A549 (cell line): ENCODE data around the gene HS3ST4. TPM values are rescaled to one million over a fixed set of nuclear protein-coding genes. Genes with fewer than 3 reads are reported as not detected.
A peak's percentile ranks its signal among the peaks of the same experiment; 100 is the strongest.

ENCODE experiments used
- ATAC-seq, 2 experiments: fragments of 200-7000 bp in 1 of 2; fragments of >200 bp in 1 of 2; cut with Nextera tagmentation in 1 of 2; cut with Tn5 transposase in 1 of 2; 3 replicates each; pipeline versions ENCODE4 v1.8.0 to v1.9.1; 2018 to 2020; ENCODE audit warnings: mild to moderate bottlenecking in 1 of 2, moderate library complexity in 1 of 2
- CTCF ChIA-PET: fragments of 300-600 bp; sonication (Branson Sonifier 250); formaldehyde crosslinking; extraction: SDS; loops from one replicate; lab custom pipeline; 2021; ENCODE audit warnings: antibody characterized with exemption, inconsistent platforms; lab: Yijun Ruan, JAX
- POLR2A ChIA-PET: fragments of 350-600 bp; formaldehyde crosslinking; extraction: SDS; loops from one replicate; lab custom pipeline; 2021; ENCODE audit warnings: antibody characterized with exemption, inconsistent platforms; lab: Yijun Ruan, JAX
- DNase-seq, 2 experiments: peaks; one replicate each; pipeline versions ENCODE4 v3.0.0 to v3.0.0-alpha.2; 2011 to 2016; ENCODE audit warnings: low read depth in 1 of 2, low spot score in 1 of 2
- FAIRE-seq: peaks from 2 replicates; lab custom pipeline; 2011; peaks lifted over from hg19 to GRCh38; lab: Jason Lieb, UNC
- H3K27ac ChIP-seq, 2 experiments: fragments of >200 bp; sonication (Bioruptor Twin); formaldehyde crosslinking; 3 replicates each; pipeline ENCODE4 v1.5.1; 2016 to 2017
- H3K4me1 ChIP-seq: fragments of >200 bp; sonication (Bioruptor Twin); formaldehyde crosslinking; 3 replicates; pipeline ENCODE4 v1.6.1; 2016
- H3K4me2 ChIP-seq: fragments of >200 bp; sonication (Bioruptor Twin); formaldehyde crosslinking; 3 replicates; pipeline ENCODE4 v1.6.1; 2016
- H3K4me3 ChIP-seq: fragments of >200 bp; sonication (Bioruptor Twin); formaldehyde crosslinking; 3 replicates; pipeline ENCODE4 v1.5.1; 2016
- H3K9me3 ChIP-seq: fragments of >200 bp; sonication (Bioruptor Twin); formaldehyde crosslinking; 3 replicates; pipeline ENCODE4 v1.6.1; 2016
- BHLHE40 ChIP-seq: IDR thresholded peaks from 2 replicates; pipeline ENCODE4 v1.6.1; 2012; ENCODE audit warnings: low read depth, low read length, inconsistent platforms
- CEBPB ChIP-seq, 2 experiments: fragments of >200 bp in 1 of 2; sonication (Bioruptor Twin) in 1 of 2; formaldehyde crosslinking in 1 of 2; IDR thresholded peaks; 2 replicates each; pipeline ENCODE4 v1.6.1; 2012 to 2016
- EHF ChIP-seq: fragments of 250-450 bp; sonication (Bioruptor Pico); IDR thresholded peaks from 2 replicates; pipeline ENCODE4 v1.5.0; 2020; ENCODE audit warnings: mild to moderate bottlenecking
- EP300 ChIP-seq, 2 experiments: fragments of >200 bp; sonication (Bioruptor Twin); formaldehyde crosslinking; IDR thresholded peaks; 2 replicates in 1 of 2; 3 replicates in 1 of 2; pipeline ENCODE4 v1.6.1; 2016 to 2017
- FOSL2 ChIP-seq, 2 experiments: fragments of 450-650 bp in 1 of 2; fragments of >200 bp in 1 of 2; sonication (Bioruptor Twin) in 1 of 2; formaldehyde crosslinking; IDR thresholded peaks; 2 replicates each; pipeline versions ENCODE4 v1.5.0 to v1.6.1; 2016 to 2020; ENCODE audit warnings: mild to moderate bottlenecking in 1 of 2, moderate library complexity in 1 of 2
- FOXS1 ChIP-seq: fragments of 250-450 bp; sonication (Bioruptor Pico); IDR thresholded peaks from 2 replicates; pipeline ENCODE4 v1.5.0; 2020; ENCODE audit warnings: mild to moderate bottlenecking, moderate library complexity
- GATA3 ChIP-seq: IDR thresholded peaks from 2 replicates; pipeline ENCODE4 v1.6.1; 2012; ENCODE audit warnings: borderline replicate concordance
- HDAC2 ChIP-seq: fragments of 200-600 bp; sonication (generic); IDR thresholded peaks from 2 replicates; pipeline ENCODE4 v1.6.1; 2016
- HEYL ChIP-seq: fragments of 250-450 bp; sonication (Bioruptor Pico); IDR thresholded peaks from 2 replicates; pipeline ENCODE4 v1.8.0; 2021; ENCODE audit warnings: mild to moderate bottlenecking, moderate library complexity
- HOXA7 ChIP-seq: fragments of 250-450 bp; sonication (Bioruptor Pico); IDR thresholded peaks from 2 replicates; pipeline ENCODE4 v1.5.0; 2020; ENCODE audit warnings: mild to moderate bottlenecking, moderate library complexity
- JUNB ChIP-seq: fragments of >200 bp; sonication (Bioruptor Twin); formaldehyde crosslinking; IDR thresholded peaks from 2 replicates; pipeline ENCODE4 v1.6.1; 2016
- MAZ ChIP-seq: fragments of 150-350 bp; IDR thresholded peaks from 2 replicates; pipeline ENCODE4 v1.6.1; 2014; ENCODE audit warnings: antibody characterized with exemption, low read depth, low read length, borderline replicate concordance
- NR3C1 ChIP-seq: fragments of >200 bp; sonication (Bioruptor Twin); formaldehyde crosslinking; IDR thresholded peaks from 3 replicates; pipeline ENCODE4 v1.6.1; 2017
- RARB ChIP-seq: fragments of 250-450 bp; sonication (Bioruptor Pico); IDR thresholded peaks from 2 replicates; pipeline ENCODE4 v1.8.0; 2021; ENCODE audit warnings: mild to moderate bottlenecking, moderate library complexity
- SMC3 ChIP-seq: fragments of >200 bp; sonication (Bioruptor Twin); formaldehyde crosslinking; IDR thresholded peaks from 3 replicates; pipeline ENCODE4 v1.6.1; 2018; ENCODE audit warnings: inconsistent platforms
- ZFP36 ChIP-seq: fragments of 450-650 bp; IDR thresholded peaks from 2 replicates; pipeline ENCODE4 v1.6.1; 2014; ENCODE audit warnings: borderline replicate concordance; ENCODE audit not compliant: partially characterized antibody
- ZNF302 ChIP-seq: fragments of 250-450 bp; sonication (Bioruptor Pico); IDR thresholded peaks from 2 replicates; pipeline ENCODE4 v1.9.0; 2021; ENCODE audit warnings: inconsistent platforms, mild to moderate bottlenecking, moderate library complexity
- WGBS: methylation state at CpG from one replicate; pipeline ENCODE4 v1.1.6; 2017; ENCODE audit errors: missing lambda C conversion rate; 5-methylcytosine and 5-hydroxymethylcytosine counted together
- polyA plus RNA-seq, 4 experiments: library from polyadenylated mRNA; depleted of rRNA in 3 of 4; stranded (reverse); fragments of >200 nt; fragmentation: RNase III in 1 of 4; extraction: RNeasy Plus Mini Kit Qiagen cat#74134 plus additional on column Dnase treatment in 1 of 4; gene quantifications; 2 replicates in 3 of 4; 3 replicates in 1 of 4; pipeline ENCODE4 v1.2.3, GENCODE V29; 2011 to 2017
- TF ChIP-seq, protein P1 (sequence below): IDR thresholded peaks from 2 replicates; pipeline ENCODE4 v1.6.1; 2012
- TF ChIP-seq, protein P2 (sequence below): IDR thresholded peaks from 2 replicates; pipeline ENCODE4 v1.6.1; 2012
- TF ChIP-seq, protein P3 (sequence below): IDR thresholded peaks from 2 replicates; pipeline ENCODE4 v1.6.1; 2012; ENCODE audit warnings: low read depth, borderline replicate concordance
- TF ChIP-seq, protein P4 (sequence below): fragments of 250-450 bp; sonication (Bioruptor Pico); IDR thresholded peaks from 2 replicates; pipeline ENCODE4 v1.5.0; 2020; ENCODE audit warnings: low read depth, mild to moderate bottlenecking, moderate library complexity

Gene HS3ST4
- polyA plus RNA-seq, 2 of the 4 experiments (the other 2 are of a cell fraction): not detected

DNA sequence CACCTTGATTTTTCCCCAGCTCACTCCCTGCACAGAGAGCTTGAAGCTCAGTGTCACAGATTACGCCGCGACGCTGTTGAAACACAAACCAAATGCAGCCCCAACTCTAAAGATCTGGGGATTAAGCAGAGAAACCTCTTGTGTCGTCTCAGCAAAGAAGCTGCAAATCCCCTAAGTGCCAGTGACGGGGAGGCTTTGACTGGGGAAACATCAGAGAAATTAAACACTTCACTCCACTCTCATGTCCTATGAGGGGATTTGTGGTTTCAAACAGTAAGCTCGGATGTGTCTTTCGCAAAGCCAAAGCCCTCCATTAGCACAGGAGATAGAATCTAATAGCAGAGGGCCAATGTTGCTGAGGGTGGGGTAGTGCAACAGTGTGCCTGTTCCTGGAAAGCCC is 233.7 kb downstream of the HS3ST4 start (continued):
- TF ChIP-seq EP300 (IDR thresholded peaks at IDR 0.05) (no peak), ZFP36 (no peak), NR3C1 (no peak)

DNA sequence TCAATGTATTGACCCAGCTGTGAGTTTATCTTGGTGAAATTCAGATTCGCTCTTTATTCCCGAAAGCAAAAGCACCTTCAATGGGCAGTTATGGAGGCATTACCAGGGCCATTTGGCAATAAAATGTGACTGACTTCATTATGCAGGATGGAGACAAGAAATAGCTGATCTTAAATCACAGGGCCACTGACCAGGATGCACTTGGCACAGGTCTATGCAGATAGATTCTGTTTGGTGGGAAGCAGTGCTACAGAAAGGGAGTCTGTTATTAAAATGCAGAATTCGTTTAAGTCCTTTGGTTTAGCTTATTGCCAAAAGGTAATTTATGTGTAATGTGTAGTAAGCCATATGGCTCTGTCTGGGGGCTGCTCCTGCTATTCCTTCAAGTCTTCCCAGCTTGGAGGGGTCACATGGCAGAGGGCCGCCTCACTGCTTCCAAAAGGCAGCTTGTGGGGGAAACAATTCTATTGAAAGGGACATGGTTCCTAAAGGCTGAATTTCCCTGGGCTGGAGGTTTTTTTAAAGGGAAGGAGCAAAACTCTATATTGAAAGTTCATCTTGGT is 239.8 kb downstream of the HS3ST4 start:
- DNase-seq (no peak), FAIRE-seq (no peak), ATAC-seq (no peak)
- ChIA-PET POLR2A (no interaction called here), CTCF (interaction anchor here (0.6 to 0.8 kb wide), 3 partner anchors 9 to 223 kb away, joined by 3 to 4 read pairs (median 3); no protein-coding TSS in a partner anchor)
- no peak overlapping the region for H3K4me3 ChIP-seq
- no peak overlapping the region for H3K4me2 ChIP-seq
- H3K9me3 ChIP-seq: no peaks in the 10 kb centered on the region; the same call in 2 of the 3 replicates
- 46% methylated on average over 4 of the region's 4 CpGs for WGBS
- H3K4me1 ChIP-seq: no peaks in the 10 kb centered on the region
- H3K27ac ChIP-seq: no peak overlapping the region
- TF ChIP-seq SMC3: no peak
- no peak for TF ChIP-seq FOSL2 (IDR thresholded peaks at IDR 0.05)
- TF ChIP-seq FOSL2 (CRISPR knock-in tag; IDR thresholded peaks at IDR 0.05): no peak
- no peak for TF ChIP-seq ZFP36
- TF ChIP-seq, protein P1, sequence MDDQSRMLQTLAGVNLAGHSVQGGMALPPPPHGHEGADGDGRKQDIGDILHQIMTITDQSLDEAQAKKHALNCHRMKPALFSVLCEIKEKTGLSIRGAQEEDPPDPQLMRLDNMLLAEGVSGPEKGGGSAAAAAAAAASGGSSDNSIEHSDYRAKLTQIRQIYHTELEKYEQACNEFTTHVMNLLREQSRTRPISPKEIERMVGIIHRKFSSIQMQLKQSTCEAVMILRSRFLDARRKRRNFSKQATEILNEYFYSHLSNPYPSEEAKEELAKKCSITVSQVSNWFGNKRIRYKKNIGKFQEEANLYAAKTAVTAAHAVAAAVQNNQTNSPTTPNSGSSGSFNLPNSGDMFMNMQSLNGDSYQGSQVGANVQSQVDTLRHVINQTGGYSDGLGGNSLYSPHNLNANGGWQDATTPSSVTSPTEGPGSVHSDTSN: no peak
- no peak for TF ChIP-seq HOXA7
- TF ChIP-seq, protein P2, sequence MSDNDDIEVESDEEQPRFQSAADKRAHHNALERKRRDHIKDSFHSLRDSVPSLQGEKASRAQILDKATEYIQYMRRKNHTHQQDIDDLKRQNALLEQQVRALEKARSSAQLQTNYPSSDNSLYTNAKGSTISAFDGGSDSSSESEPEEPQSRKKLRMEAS: no peak

DNA sequence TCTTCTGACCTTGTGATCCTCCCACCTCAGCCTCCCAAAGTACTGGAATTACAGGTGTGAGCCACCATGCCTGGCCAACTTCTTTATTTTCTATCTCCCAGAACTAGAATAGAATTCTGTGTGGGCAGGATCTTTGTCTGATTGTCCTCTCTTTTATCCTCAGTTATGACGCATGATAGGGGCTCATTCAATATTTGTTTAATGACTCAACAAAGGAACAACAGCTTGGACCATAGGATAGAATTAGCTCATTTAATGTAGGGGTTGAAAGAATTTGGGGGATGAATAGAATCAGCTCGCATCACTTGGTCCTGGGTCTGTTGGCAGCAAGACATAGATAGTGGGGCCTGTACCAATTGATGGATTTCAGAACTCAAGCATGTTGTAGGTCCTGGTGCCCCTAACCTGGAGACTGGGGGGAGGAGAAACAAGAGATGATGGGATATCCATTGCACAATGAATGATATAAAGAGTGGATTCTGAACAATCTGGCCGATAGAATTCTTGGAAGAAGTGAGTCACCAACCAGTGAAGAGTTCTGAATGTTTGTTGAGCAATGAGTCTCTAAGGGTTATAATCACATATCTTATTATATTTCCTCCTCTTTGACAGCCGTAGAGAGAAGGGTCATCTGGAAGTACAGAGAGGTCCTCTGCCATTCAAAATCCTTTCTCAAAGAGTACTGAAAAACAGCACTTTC is 250.2 kb downstream of the HS3ST4 start:
- Histone ChIP-seq H3K4me1 (no peaks in the 10 kb centered on the region), H3K4me2 (0 out of 3 replicates have a peak overlapping the region, but pooled peaks have one; percentile 19), H3K4me3 (no peak overlapping the region), H3K27ac (peak overlapping the region in 1 of 2 experiments; percentile 59; a peak in 1 of 6 replicates), H3K9me3 (no peaks in the 10 kb centered on the region)
- peak; percentile 4 to 68 for DNase-seq
- ChIA-PET CTCF (no interaction called here), POLR2A (no interaction called here)
- FAIRE-seq: no peak
- WGBS: 1% methylated on average over 4 of the region's 4 CpGs
- TF ChIP-seq JUNB (peak; percentile 40; the same call in 1 of the 2 replicates), HEYL (no peak), ZFP36 (no peak), MAZ (no peak), BHLHE40 (no peak), FOSL2 (IDR thresholded peaks at IDR 0.05) (no peak), FOSL2 (CRISPR knock-in tag; IDR thresholded peaks at IDR 0.05) (peak; percentile 27), RARB (no peak), GATA3 (peak; percentile 21; the same call in 1 of the 2 replicates), FOXS1 (CRISPR knock-in tag) (no peak), CEBPB (IDR thresholded peaks at IDR 0.05) (peak; percentile 8 to 69; a peak in 1 of 4 replicates), ZNF302 (CRISPR knock-in tag) (no peak), EHF (CRISPR knock-in tag) (no peak), HDAC2 (no peak)
- TF ChIP-seq, protein P3, sequence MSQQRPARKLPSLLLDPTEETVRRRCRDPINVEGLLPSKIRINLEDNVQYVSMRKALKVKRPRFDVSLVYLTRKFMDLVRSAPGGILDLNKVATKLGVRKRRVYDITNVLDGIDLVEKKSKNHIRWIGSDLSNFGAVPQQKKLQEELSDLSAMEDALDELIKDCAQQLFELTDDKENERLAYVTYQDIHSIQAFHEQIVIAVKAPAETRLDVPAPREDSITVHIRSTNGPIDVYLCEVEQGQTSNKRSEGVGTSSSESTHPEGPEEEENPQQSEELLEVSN: no peak
- TF ChIP-seq, protein P1: no peak
- TF ChIP-seq, protein P4, sequence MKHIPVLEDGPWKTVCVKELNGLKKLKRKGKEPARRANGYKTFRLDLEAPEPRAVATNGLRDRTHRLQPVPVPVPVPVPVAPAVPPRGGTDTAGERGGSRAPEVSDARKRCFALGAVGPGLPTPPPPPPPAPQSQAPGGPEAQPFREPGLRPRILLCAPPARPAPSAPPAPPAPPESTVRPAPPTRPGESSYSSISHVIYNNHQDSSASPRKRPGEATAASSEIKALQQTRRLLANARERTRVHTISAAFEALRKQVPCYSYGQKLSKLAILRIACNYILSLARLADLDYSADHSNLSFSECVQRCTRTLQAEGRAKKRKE (CRISPR knock-in tag): no peak
- peak; percentile 63 to 73; a peak in 5 of 6 replicates for ATAC-seq
